LHCN-M2 (cell line): ENCODE results near the gene MS4A3. TPM values are rescaled to one million over a fixed set of nuclear protein-coding genes. Genes with fewer than 3 reads are reported as not detected.
"Not testable (repeated sequence)": the region's sequence is repeated elsewhere in the genome, so short reads cannot be mapped to it uniquely, and the experiment has no call there.

ENCODE experiments used
- DNase-seq: peaks from one replicate; pipeline ENCODE4 v3.0.0-alpha.2; 2012; ENCODE audit warnings: low read depth
- polyA plus RNA-seq: library from polyadenylated mRNA; unstranded; fragments of >200 nt; gene quantifications from one replicate; pipeline ENCODE4 v1.2.1, GENCODE V29; 2012; ENCODE audit warnings: missing spikeins
- total RNA-seq: library from RNA; depleted of rRNA; stranded (reverse); fragments of >200 nt; gene quantifications from 2 replicates; pipeline ENCODE4 v1.2.3, GENCODE V29; 2014; rRNA removed

MS4A3 gene
- not detected in 2 replicates for total RNA-seq
- not detected for polyA plus RNA-seq

- DNase-seq: no peak
Observed at GRCh38 chr11:60056349-60056969, at the start of gene MS4A3. Gene MS4A3 (plus strand): TSS chr11:60056665. CDS start chr11:60061161, 4,496 bp downstream.

- DNase-seq: no peak
Observed at GRCh38 chr11:60016881-60017280, 39.6 kb upstream of the MS4A3 start, which contains the start of gene OOSP4B. Gene OOSP4B (plus strand): TSS chr11:60017181.

- DNase-seq: no peak
Observed at GRCh38 chr11:60018058-60018457, 38.4 kb upstream of the MS4A3 start.

- not testable (repeated sequence) for DNase-seq
Observed at GRCh38 chr11:60020376-60020775, 36.1 kb upstream of the MS4A3 start.

- DNase-seq: no peak
Observed at GRCh38 chr11:60029015-60029632, 27.3 kb upstream of the MS4A3 start.

- DNase-seq: no peak
Observed at GRCh38 chr11:60040109-60040508, 16.4 kb upstream of the MS4A3 start, which contains the start of gene OOSP2. Gene OOSP2 (plus strand): TSS chr11:60040409. CDS start chr11:60040460, 51 bp downstream.

- not testable (repeated sequence) for DNase-seq
Observed at GRCh38 chr11:60050422-60050821, 6.0 kb upstream of the MS4A3 start.

- not testable (repeated sequence) for DNase-seq
Observed at GRCh38 chr11:60050839-60051238, 5.6 kb upstream of the MS4A3 start.

- DNase-seq: no peak
Observed at GRCh38 chr11:60059052-60059451, 2.6 kb downstream of the MS4A3 start.

GRCh38 chr11:60059521-60060240 lies 3.2 kb downstream of the MS4A3 start:
- no peak for DNase-seq

- no peak for DNase-seq
Observed at GRCh38 chr11:60064111-60064510, 7.6 kb downstream of the MS4A3 start.

- no peak for DNase-seq
Observed at GRCh38 chr11:60065801-60066200, 9.3 kb downstream of the MS4A3 start.

- DNase-seq: no peak
Observed at GRCh38 chr11:60069450-60069849, 13.0 kb downstream of the MS4A3 start.

- not testable (repeated sequence) for DNase-seq
Observed at GRCh38 chr11:60071644-60072043, 15.2 kb downstream of the MS4A3 start.

- DNase-seq: no peak
Observed at GRCh38 chr11:60077216-60077817, 20.9 kb downstream of the MS4A3 start.

- DNase-seq: no peak
Observed at GRCh38 chr11:60077981-60078380, 21.5 kb downstream of the MS4A3 start.

GRCh38 chr11:60078745-60079144 lies 22.3 kb downstream of the MS4A3 start:
- DNase-seq: no peak

- DNase-seq: no peak
Observed at GRCh38 chr11:60080535-60080934, 24.1 kb downstream of the MS4A3 start.

- DNase-seq: no peak
Observed at GRCh38 chr11:60084631-60085273, 28.3 kb downstream of the MS4A3 start.

GRCh38 chr11:60085909-60086308 lies 29.4 kb downstream of the MS4A3 start:
- DNase-seq: no peak

- no peak for DNase-seq
Observed at GRCh38 chr11:60087239-60087638, 30.8 kb downstream of the MS4A3 start.

GRCh38 chr11:60088364-60088763 lies 31.9 kb downstream of the MS4A3 start, which contains the start of gene MS4A2:
Gene MS4A2 (plus strand): TSS chr11:60088664. CDS start chr11:60088766, 102 bp downstream.
- DNase-seq: no peak
